ENCODE measurements around the gene HEPHL1. TPM values are rescaled to one million over a fixed set of nuclear protein-coding genes. Genes with fewer than 3 reads are reported as not detected.

The HEPHL1 gene
- total and polyA plus RNA-seq, 2 experiments from 2014 or later, result 0.07 to 0.21 TPM

DNA sequence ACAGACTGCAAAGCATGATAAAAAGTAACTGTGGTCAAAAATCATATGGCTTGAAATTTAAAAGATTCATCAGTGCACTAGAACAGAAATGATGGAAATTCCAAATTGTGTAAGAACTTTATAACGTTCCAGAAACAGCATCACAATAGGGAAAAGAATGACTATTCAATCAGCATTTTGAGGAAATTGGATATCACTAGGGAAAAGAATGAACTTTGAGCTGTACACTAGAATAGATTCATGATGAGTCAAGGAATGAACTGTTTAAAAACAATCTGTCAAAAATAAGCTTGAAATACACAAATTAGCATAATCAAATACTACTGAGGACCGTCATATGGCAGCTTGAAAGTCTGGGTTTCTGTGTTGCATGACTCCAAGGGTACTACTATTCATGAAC lies 20.5 kb upstream of the HEPHL1 start:
- no peak for DNase-seq (ENCODE audit: low spot score)
- Histone ChIP-seq H3K79me2 (replicated peaks; ENCODE audit: insufficient read depth) (no peaks in the 10 kb centered on the region), H3K27ac (ENCODE audit: low read depth) (no peak overlapping the region), H2AFZ (no peak overlapping the region), H3K4me3 (no peak overlapping the region), H3K4me1 (ENCODE audit: insufficient read depth) (no peaks in the 10 kb centered on the region), H3K9me2 (ENCODE audit: insufficient read depth) (no peaks in the 10 kb centered on the region), H3K4me2 (no peak overlapping the region), H4K20me1 (replicated peaks; ENCODE audit: insufficient read depth) (no peaks in the 10 kb centered on the region), H3K36me3 (ENCODE audit: insufficient read depth) (0 out of 2 replicates have a peak, but pooled peaks cover 4% of the 10 kb centered on the region), H3F3A (replicated peaks; ENCODE audit: low read depth) (no peaks in the 10 kb centered on the region), H3K27me3 (ENCODE audit: insufficient read depth) (no peaks in the 10 kb centered on the region)
- Mint-ChIP-seq H3K4me1 (no peaks in the 10 kb centered on the region), H3K9me3 (peaks cover 3% of the 10 kb centered on the region; the same call in 2 of the 3 replicates), H3K36me3 (ENCODE audit: low read depth) (no peaks in the 10 kb centered on the region), H3K27me3 (ENCODE audit: insufficient read depth, low read depth, poor library complexity) (peaks cover 5% of the 10 kb centered on the region), H3K27ac (no peak overlapping the region), H3K4me3 (no peak overlapping the region)
- TF ChIP-seq ZNF114 (CRISPR knock-in tag; IDR thresholded peaks at IDR 0.05), result no peak
- ATAC-seq, result no peak

DNA sequence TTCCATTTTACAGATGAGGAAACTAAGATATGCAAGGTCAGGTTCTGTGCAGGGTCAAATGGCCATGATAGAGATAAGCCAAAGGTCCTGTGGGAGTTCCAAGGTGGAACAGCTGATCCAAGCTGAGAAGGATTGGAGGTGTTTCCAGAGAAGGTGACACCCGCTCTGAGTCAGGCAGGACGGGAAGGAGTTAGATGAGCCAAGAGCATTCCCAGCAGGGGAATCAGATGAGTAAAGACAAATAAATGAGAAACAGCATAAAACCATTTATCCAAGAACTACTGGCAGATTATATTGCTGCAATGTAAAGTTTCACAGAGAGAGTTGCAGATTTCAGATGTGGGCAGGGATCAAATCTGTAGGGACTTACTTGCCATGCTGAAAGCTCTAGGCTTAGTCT lies 18.9 kb upstream of the HEPHL1 start:
- no peak for TF ChIP-seq NANOG (IDR thresholded peaks at IDR 0.05; ENCODE audit: borderline replicate concordance)
- TF ChIP-seq, protein P1, sequence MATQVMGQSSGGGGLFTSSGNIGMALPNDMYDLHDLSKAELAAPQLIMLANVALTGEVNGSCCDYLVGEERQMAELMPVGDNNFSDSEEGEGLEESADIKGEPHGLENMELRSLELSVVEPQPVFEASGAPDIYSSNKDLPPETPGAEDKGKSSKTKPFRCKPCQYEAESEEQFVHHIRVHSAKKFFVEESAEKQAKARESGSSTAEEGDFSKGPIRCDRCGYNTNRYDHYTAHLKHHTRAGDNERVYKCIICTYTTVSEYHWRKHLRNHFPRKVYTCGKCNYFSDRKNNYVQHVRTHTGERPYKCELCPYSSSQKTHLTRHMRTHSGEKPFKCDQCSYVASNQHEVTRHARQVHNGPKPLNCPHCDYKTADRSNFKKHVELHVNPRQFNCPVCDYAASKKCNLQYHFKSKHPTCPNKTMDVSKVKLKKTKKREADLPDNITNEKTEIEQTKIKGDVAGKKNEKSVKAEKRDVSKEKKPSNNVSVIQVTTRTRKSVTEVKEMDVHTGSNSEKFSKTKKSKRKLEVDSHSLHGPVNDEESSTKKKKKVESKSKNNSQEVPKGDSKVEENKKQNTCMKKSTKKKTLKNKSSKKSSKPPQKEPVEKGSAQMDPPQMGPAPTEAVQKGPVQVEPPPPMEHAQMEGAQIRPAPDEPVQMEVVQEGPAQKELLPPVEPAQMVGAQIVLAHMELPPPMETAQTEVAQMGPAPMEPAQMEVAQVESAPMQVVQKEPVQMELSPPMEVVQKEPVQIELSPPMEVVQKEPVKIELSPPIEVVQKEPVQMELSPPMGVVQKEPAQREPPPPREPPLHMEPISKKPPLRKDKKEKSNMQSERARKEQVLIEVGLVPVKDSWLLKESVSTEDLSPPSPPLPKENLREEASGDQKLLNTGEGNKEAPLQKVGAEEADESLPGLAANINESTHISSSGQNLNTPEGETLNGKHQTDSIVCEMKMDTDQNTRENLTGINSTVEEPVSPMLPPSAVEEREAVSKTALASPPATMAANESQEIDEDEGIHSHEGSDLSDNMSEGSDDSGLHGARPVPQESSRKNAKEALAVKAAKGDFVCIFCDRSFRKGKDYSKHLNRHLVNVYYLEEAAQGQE (IDR thresholded peaks at IDR 0.05; ENCODE audit: unreplicated experiment), result no peak
- Histone ChIP-seq H4K20me1 (replicated peaks; ENCODE audit: insufficient read depth) (no peaks in the 10 kb centered on the region), H3K4me1 (ENCODE audit: insufficient read depth) (no peaks in the 10 kb centered on the region), H3K9me2 (ENCODE audit: insufficient read depth) (no peaks in the 10 kb centered on the region), H3K27me3 (ENCODE audit: insufficient read depth) (no peaks in the 10 kb centered on the region), H3K4me2 (no peak overlapping the region), H3K4me3 (no peak overlapping the region), H2AFZ (no peak overlapping the region), H3F3A (replicated peaks; ENCODE audit: low read depth) (no peaks in the 10 kb centered on the region), H3K36me3 (ENCODE audit: insufficient read depth) (no peaks in the 10 kb centered on the region), H3K27ac (ENCODE audit: low read depth) (no peak overlapping the region), H3K79me2 (replicated peaks; ENCODE audit: insufficient read depth) (no peaks in the 10 kb centered on the region)
- Mint-ChIP-seq H3K27me3 (ENCODE audit: insufficient read depth, low read depth, poor library complexity) (peaks cover 5% of the 10 kb centered on the region), H3K4me1 (no peaks in the 10 kb centered on the region), H3K9me3 (peaks cover 3% of the 10 kb centered on the region; the same call in 1 of the 3 replicates), H3K27ac (no peak overlapping the region), H3K4me3 (no peak overlapping the region), H3K36me3 (ENCODE audit: low read depth) (no peaks in the 10 kb centered on the region)
- DNase-seq (ENCODE audit: low spot score), result no peak
- ATAC-seq, result no peak

DNA sequence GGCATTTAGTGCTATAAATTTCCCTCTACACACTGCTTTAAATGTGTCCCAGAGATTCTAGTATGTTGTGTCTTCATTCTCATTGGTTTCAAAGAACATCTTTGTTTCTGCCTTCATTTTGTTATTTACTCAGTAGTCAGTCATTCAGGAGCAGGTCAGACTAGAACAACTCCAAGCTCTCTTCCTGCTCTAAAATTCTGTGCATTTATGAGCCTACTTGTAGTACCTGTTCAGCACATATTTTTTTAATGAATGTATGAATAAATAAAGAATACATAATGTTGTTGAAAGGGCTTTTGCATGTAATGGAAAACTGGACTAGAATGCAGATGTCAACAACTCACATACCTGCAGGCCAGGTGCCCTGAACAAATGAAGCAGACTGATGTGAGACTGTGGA lies 13.7 kb upstream of the HEPHL1 start:
- no peaks in the 10 kb centered on the region for H3K4me1 Mint-ChIP-seq
- H3K27ac ChIP-seq (ENCODE audit: low read depth), result no peak overlapping the region

More for the DNA sequence above, 13.7 kb upstream of the HEPHL1 start:
- no peak for DNase-seq (ENCODE audit: low spot score)
- TF ChIP-seq, protein P2, sequence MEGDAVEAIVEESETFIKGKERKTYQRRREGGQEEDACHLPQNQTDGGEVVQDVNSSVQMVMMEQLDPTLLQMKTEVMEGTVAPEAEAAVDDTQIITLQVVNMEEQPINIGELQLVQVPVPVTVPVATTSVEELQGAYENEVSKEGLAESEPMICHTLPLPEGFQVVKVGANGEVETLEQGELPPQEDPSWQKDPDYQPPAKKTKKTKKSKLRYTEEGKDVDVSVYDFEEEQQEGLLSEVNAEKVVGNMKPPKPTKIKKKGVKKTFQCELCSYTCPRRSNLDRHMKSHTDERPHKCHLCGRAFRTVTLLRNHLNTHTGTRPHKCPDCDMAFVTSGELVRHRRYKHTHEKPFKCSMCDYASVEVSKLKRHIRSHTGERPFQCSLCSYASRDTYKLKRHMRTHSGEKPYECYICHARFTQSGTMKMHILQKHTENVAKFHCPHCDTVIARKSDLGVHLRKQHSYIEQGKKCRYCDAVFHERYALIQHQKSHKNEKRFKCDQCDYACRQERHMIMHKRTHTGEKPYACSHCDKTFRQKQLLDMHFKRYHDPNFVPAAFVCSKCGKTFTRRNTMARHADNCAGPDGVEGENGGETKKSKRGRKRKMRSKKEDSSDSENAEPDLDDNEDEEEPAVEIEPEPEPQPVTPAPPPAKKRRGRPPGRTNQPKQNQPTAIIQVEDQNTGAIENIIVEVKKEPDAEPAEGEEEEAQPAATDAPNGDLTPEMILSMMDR (conservative IDR thresholded peaks at IDR 0.05; ENCODE audit: low read depth in 2 of 2), result no peak
- H3K9me2 ChIP-seq (ENCODE audit: insufficient read depth), result no peaks in the 10 kb centered on the region
- no peaks in the 10 kb centered on the region for H3K4me1 ChIP-seq (ENCODE audit: insufficient read depth)
- no peaks in the 10 kb centered on the region for H4K20me1 ChIP-seq (replicated peaks; ENCODE audit: insufficient read depth)
- H3K36me3 Mint-ChIP-seq (ENCODE audit: low read depth), result no peaks in the 10 kb centered on the region
- no peak overlapping the region for H2AFZ ChIP-seq
- H3K9me3 Mint-ChIP-seq, result no peaks in the 10 kb centered on the region; the same call in 2 of the 3 replicates
- H3K36me3 ChIP-seq (ENCODE audit: insufficient read depth), result no peaks in the 10 kb centered on the region
- peaks cover 7% of the 10 kb centered on the region for H3K27me3 Mint-ChIP-seq (ENCODE audit: insufficient read depth, low read depth, poor library complexity)
- no peak overlapping the region for H3K4me2 ChIP-seq
- H3K4me3 ChIP-seq, result no peak overlapping the region
- H3K27me3 ChIP-seq (ENCODE audit: insufficient read depth), result no peaks in the 10 kb centered on the region
- no peak for ATAC-seq
- H3K27ac Mint-ChIP-seq, result no peak overlapping the region
- no peaks in the 10 kb centered on the region for H3F3A ChIP-seq (replicated peaks; ENCODE audit: low read depth)
- H3K79me2 ChIP-seq (replicated peaks; ENCODE audit: insufficient read depth), result no peaks in the 10 kb centered on the region
- no peak overlapping the region for H3K4me3 Mint-ChIP-seq
